ENCODE data around the gene GPR45.

GRCh38 chr2:105239924-105240323, 1.6 kb upstream of the GPR45 start:
- no peak for TF ChIP-seq EZH2 (IDR thresholded peaks at IDR 0.05; ENCODE audit: insufficient read depth, poor library complexity, severe bottlenecking)
- no peak for TF ChIP-seq EZH2phosphoT487 (IDR thresholded peaks at IDR 0.05; ENCODE audit: insufficient read depth, low read depth)
